ENCODE results near the gene RASL10B.

GRCh38 chr17:35774499-35774898 is 43.1 kb downstream of the RASL10B start:
- no peak for TF ChIP-seq CTCF (conservative IDR thresholded peaks at IDR 0.05; ENCODE audit: low read length)
- no peak for TF ChIP-seq EZH2phosphoT487 (IDR thresholded peaks at IDR 0.05; ENCODE audit: borderline replicate concordance, low read depth, low read length)

All from OCI-LY7 (cell line).